Fibroblast of lung (primary cell): ENCODE measurements around the gene HIRA.

Experiments
- CTCF ChIP-seq, 2 donors: IDR thresholded peaks in 1 of 2; conservative IDR thresholded peaks in 1 of 2; 1 replicate in 1 of 2; 2 replicates in 1 of 2; pipeline ENCODE4 v1.5.1; 2011 to 2012; ENCODE audit warnings: low read length in 2 of 2, control low read depth in 1 of 2, inconsistent platforms in 1 of 2, low read depth in 1 of 2, mild to moderate bottlenecking in 1 of 2
- EZH2 ChIP-seq: IDR thresholded peaks from 2 replicates; pipeline ENCODE4 v1.5.1; 2012; ENCODE audit warnings: low read length, control low read depth, mild to moderate bottlenecking; ENCODE audit errors: missing control alignments

DNA sequence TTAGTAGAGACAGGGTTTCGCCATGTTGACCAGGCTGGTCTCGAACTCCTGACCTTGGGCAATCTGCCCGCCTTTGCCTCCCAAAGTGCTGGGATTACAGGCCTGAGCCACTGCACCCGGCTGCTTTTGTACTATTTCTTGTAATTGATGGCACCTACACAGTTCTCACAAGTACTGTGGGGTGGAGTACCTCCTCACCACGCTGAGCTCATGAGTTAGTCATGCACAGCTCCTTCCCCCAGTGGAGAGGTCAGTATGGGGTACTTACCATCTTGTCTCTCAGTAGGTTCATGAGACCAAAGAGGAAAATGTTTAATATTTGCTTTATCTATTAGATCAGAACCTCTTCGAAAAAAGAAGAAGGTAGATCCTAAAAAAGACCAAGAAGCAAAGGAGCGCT lies 2.9 kb upstream of the HIRA start:
- TF ChIP-seq CTCF (conservative IDR thresholded peaks at IDR 0.05 in 1 of 2, IDR thresholded peaks at IDR 0.05 in 1 of 2; ENCODE audit: low read depth in 1 of 2, low read length in 2 of 2): no peak
- no peak for TF ChIP-seq EZH2
